Measurements from ENCODE around the gene SYNPO.

Gene SYNPO

GRCh38 chr5:150661821-150662596 is 21.5 kb downstream of the SYNPO start:
- no peaks in the 10 kb centered on the region for H4K20me1 ChIP-seq (ENCODE audit: control insufficient read depth, insufficient read depth, low read depth, low read length)
- H3K9me3 ChIP-seq (ENCODE audit: control insufficient read depth, insufficient read depth, low read length): no peaks in the 10 kb centered on the region
- no peak overlapping the region for H3K27ac ChIP-seq (ENCODE audit: low read depth, low read length)
- no peaks in the 10 kb centered on the region for H3K36me3 ChIP-seq (ENCODE audit: control insufficient read depth, low read length)
- H3K79me2 ChIP-seq (ENCODE audit: control insufficient read depth, low read length): no peaks in the 10 kb centered on the region
- no peak overlapping the region for H3K4me3 ChIP-seq (ENCODE audit: low read length)
- no peaks in the 10 kb centered on the region for H3F3A ChIP-seq (ENCODE audit: control insufficient read depth, insufficient read depth)
- peaks cover 3% of the 10 kb centered on the region for H3K4me1 ChIP-seq (ENCODE audit: control insufficient read depth, low read length)
- peaks cover 5% of the 10 kb centered on the region for H3K27me3 ChIP-seq (ENCODE audit: control insufficient read depth, low read length)
- no peak for TF ChIP-seq EZH2phosphoT487 (IDR thresholded peaks at IDR 0.05; ENCODE audit: borderline replicate concordance, low read length)
- TF ChIP-seq, protein P1, sequence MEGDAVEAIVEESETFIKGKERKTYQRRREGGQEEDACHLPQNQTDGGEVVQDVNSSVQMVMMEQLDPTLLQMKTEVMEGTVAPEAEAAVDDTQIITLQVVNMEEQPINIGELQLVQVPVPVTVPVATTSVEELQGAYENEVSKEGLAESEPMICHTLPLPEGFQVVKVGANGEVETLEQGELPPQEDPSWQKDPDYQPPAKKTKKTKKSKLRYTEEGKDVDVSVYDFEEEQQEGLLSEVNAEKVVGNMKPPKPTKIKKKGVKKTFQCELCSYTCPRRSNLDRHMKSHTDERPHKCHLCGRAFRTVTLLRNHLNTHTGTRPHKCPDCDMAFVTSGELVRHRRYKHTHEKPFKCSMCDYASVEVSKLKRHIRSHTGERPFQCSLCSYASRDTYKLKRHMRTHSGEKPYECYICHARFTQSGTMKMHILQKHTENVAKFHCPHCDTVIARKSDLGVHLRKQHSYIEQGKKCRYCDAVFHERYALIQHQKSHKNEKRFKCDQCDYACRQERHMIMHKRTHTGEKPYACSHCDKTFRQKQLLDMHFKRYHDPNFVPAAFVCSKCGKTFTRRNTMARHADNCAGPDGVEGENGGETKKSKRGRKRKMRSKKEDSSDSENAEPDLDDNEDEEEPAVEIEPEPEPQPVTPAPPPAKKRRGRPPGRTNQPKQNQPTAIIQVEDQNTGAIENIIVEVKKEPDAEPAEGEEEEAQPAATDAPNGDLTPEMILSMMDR (IDR thresholded peaks at IDR 0.05; ENCODE audit: low read depth, low read length, poor library complexity, severe bottlenecking): no peak
- no peak overlapping the region for H3K4me2 ChIP-seq (ENCODE audit: low read length)
- H3K9me2 ChIP-seq (replicated peaks; ENCODE audit: control insufficient read depth, low read length): no peaks in the 10 kb centered on the region

DNA sequence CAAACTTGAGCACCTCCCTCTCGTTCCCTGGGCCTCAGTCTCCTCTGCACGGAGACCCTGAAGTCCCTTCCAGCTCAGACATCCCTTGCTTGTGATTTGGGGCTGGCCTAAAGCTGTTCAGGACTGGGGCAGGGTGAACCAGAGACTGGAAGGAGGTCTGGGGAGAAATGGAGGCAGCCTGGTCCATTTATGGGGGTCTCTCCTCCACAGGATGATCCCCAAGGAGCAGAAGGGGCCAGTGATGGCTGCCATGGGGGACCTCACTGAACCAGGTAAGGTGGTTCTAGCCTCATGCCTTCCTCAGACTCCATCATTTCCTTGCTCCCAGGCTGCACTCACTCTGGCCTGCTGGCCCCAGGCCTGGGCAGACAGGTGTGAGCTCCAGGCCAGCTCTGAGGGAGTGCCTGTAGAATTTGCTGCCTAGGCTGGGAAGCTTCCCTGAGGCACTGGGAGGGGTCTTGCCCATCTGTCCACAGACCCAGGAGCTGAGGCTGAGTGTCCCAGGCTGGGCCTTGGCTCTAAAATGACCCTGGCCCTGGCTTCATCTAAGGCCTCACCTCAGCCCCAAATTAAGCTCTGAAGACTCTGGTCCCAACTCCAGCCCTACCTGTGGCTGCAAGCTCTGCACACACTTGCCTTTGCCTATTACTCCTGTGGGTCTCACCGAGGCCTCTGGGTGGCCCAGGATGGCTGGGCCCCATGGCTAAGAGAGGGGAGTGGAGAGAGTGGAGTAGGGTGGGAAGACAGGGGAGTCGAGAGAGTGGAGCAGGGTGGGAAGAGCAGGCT is 22.5 kb downstream of the SYNPO start:
- TF ChIP-seq, protein P1 (IDR thresholded peaks at IDR 0.05; ENCODE audit: low read depth, low read length, poor library complexity, severe bottlenecking): no peak
- TF ChIP-seq EZH2phosphoT487 (IDR thresholded peaks at IDR 0.05; ENCODE audit: borderline replicate concordance, low read length): no peak
- H3K4me3 ChIP-seq (ENCODE audit: low read length): no peak overlapping the region
- no peaks in the 10 kb centered on the region for H3K9me3 ChIP-seq (ENCODE audit: control insufficient read depth, insufficient read depth, low read length)
- no peaks in the 10 kb centered on the region for H3K36me3 ChIP-seq (ENCODE audit: control insufficient read depth, low read length)
- no peaks in the 10 kb centered on the region for H3K4me1 ChIP-seq (ENCODE audit: control insufficient read depth, low read length)
- no peaks in the 10 kb centered on the region for H4K20me1 ChIP-seq (ENCODE audit: control insufficient read depth, insufficient read depth, low read depth, low read length)
- H3K27me3 ChIP-seq (ENCODE audit: control insufficient read depth, low read length): peaks cover 11% of the 10 kb centered on the region
- H3F3A ChIP-seq (ENCODE audit: control insufficient read depth, insufficient read depth): no peaks in the 10 kb centered on the region
- H3K79me2 ChIP-seq (ENCODE audit: control insufficient read depth, low read length): no peaks in the 10 kb centered on the region
- H3K9me2 ChIP-seq (replicated peaks; ENCODE audit: control insufficient read depth, low read length): no peaks in the 10 kb centered on the region
- no peak overlapping the region for H3K4me2 ChIP-seq (ENCODE audit: low read length)
- H3K27ac ChIP-seq (ENCODE audit: low read depth, low read length): no peak overlapping the region

- peaks cover 19% of the 10 kb centered on the region for H3K27me3 ChIP-seq (ENCODE audit: control insufficient read depth, low read length)
Observed at GRCh38 chr5:150663936-150664335, 23.5 kb downstream of the SYNPO start.

More at GRCh38 chr5:150663936-150664335, 23.5 kb downstream of the SYNPO start:
- Histone ChIP-seq H3K9me2 (replicated peaks; ENCODE audit: control insufficient read depth, low read length) (no peaks in the 10 kb centered on the region), H3K36me3 (ENCODE audit: control insufficient read depth, low read length) (no peaks in the 10 kb centered on the region), H3K4me2 (ENCODE audit: low read length) (no peak overlapping the region), H4K20me1 (ENCODE audit: control insufficient read depth, insufficient read depth, low read depth, low read length) (no peaks in the 10 kb centered on the region), H3K4me3 (ENCODE audit: low read length) (no peak overlapping the region), H3F3A (ENCODE audit: control insufficient read depth, insufficient read depth) (no peaks in the 10 kb centered on the region), H3K27ac (ENCODE audit: low read depth, low read length) (no peak overlapping the region), H3K79me2 (ENCODE audit: control insufficient read depth, low read length) (no peaks in the 10 kb centered on the region), H3K4me1 (ENCODE audit: control insufficient read depth, low read length) (no peaks in the 10 kb centered on the region), H3K9me3 (ENCODE audit: control insufficient read depth, insufficient read depth, low read length) (no peaks in the 10 kb centered on the region)
- TF ChIP-seq, protein P1 (IDR thresholded peaks at IDR 0.05; ENCODE audit: low read depth, low read length, poor library complexity, severe bottlenecking): no peak
- no peak for TF ChIP-seq EZH2phosphoT487 (IDR thresholded peaks at IDR 0.05; ENCODE audit: borderline replicate concordance, low read length)

Data from DOHH2 (cell line).